Frontal cortex (tissue), 4 donors: ENCODE results near the gene CAMK2N1. TPM values are rescaled to one million over a fixed set of nuclear protein-coding genes. Genes with fewer than 3 reads are reported as not detected.

Experiments
- DNase-seq, 2 donors: peaks; one replicate each; pipeline ENCODE4 v3.0.0; 2012; ENCODE audit warnings: low spot score in 2 of 2
- FAIRE-seq: peaks from 2 replicates; lab custom pipeline; 2012; peaks lifted over from hg19 to GRCh38; lab: Jason Lieb, UNC
- total RNA-seq: library from RNA; depleted of rRNA; stranded (reverse); fragments of >200 nt; gene quantifications from one replicate; pipeline ENCODE4 v1.2.3, GENCODE V29; 2014
- donor health status: control.
- donor health status: control.
- donor health status: control.

CAMK2N1 gene
- total RNA-seq, 1 donor from 2014 or later = 109 TPM

DNA sequence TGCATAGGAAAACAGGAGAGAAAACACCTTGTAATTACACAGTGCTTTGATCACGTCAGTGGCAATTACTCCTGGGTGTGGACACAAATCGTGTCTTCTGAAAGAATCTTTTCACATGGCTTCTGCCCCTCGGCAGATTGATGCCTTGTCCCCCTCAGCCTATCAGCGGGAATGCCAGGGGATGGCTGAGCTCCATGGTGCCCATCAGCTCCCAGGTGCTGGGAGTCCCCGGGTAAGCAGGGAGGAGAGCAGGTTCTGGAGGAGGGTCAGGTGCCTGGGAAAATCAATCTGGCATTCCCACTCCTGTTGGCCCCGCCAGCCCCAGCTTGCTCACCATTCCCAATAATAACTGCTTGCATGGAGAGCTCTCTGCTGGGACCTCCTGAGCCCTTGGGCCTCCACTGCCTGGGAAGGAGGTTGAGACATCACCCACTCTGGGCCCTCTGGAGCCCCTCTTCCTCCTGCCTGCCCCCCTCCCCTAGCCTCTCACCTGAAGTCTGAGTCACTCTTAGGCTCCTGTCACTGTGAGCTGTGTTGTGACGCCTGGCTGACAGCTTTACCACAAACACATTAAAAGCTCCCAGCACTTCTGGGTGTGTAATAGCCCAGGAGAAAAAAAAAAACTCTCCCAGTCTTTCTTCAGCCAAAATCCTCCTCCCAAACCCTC lies 4.9 kb downstream of the CAMK2N1 start:
- FAIRE-seq (no peak), DNase-seq (no peak)

GRCh38 chr1:20480243-20480944 lies 5.6 kb downstream of the CAMK2N1 start:
- DNase-seq (peak in 1 of 2 donors; percentile 72), FAIRE-seq (no peak)

DNA sequence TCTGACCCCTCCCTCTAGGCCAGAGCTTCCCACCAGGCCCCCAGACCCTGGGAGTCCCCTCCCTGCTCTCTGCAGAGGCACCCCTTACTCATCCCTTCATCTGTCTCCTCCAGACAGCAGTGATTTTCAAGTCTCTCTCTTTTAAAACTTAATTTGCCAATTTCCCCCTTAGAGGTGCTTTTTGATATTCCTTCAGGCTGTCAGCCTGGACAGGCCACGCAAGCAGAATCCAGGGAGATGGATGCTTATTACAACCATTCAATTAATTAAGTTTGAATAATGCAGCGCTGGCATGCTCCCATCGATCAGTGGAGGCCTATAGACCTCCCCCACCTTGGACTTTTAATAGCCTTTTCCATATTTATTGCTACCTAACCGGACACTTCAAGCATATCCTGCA lies 6.2 kb downstream of the CAMK2N1 start:
- FAIRE-seq = no peak
- no peak for DNase-seq

- DNase-seq = no peak
- no peak for FAIRE-seq
These were observed 7.9 kb downstream of the CAMK2N1 start for GRCh38 chr1:20478057-20478635.

DNA sequence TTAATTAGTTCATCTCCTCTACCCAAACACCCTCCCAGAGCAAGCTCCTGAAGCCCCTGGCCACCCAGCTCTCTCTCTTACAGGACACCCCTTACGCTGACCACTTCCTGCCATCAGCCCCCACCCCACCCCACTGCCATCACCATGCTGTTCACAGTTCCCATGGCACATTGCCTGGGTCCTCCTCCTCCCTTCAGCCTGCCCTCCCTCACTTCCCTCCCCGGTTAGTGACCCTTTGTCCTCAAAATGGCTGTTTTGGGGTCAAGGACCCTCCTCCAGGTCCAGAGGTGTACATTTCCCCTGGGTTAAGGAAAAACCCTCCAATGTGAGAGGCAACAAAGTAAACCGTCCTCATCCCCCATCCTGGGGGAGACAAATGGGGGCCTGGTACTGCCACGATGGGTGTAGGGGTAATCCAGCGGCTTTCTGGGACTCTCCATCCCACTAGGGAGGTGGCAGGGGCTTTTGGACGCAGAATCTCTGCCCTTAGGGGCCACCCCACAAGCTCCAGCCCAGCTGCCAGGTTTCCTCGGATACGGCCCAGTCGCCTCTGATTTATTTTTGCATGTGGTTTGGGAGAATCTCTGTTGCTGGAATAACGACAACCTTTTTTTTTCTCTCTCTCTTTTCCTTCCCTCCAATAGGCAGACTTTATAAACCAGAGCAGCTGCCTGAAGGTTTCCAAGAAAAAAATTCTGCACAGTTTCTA lies 8.5 kb downstream of the CAMK2N1 start:
- DNase-seq = no peak
- no peak for FAIRE-seq

- DNase-seq = peak in 1 of 2 donors; percentile 56
These were observed 9.6 kb downstream of the CAMK2N1 start for GRCh38 chr1:20476265-20477038.

DNA sequence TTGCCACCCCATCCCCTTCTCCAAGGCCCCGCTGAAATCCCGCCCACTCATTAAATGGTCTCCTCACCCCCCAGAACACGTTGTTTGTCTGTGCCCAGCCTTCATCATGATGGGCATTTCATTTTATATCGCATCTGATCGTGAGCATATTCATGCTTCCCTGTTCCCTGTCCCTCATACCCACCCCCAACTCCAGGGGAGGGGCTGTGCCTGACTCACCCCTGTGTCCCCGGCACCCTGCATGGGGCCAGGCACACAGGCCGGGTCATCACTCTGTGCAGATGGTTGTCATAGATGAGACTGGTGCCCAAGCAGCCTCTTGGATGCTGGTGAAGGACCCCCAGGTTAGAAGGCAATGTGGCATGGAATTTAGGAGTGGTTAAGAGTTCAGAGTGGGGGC lies 11.0 kb downstream of the CAMK2N1 start:
- FAIRE-seq = no peak

More at GRCh38 chr1:20476265-20477038, 9.6 kb downstream of the CAMK2N1 start:
- FAIRE-seq = no peak

DNA sequence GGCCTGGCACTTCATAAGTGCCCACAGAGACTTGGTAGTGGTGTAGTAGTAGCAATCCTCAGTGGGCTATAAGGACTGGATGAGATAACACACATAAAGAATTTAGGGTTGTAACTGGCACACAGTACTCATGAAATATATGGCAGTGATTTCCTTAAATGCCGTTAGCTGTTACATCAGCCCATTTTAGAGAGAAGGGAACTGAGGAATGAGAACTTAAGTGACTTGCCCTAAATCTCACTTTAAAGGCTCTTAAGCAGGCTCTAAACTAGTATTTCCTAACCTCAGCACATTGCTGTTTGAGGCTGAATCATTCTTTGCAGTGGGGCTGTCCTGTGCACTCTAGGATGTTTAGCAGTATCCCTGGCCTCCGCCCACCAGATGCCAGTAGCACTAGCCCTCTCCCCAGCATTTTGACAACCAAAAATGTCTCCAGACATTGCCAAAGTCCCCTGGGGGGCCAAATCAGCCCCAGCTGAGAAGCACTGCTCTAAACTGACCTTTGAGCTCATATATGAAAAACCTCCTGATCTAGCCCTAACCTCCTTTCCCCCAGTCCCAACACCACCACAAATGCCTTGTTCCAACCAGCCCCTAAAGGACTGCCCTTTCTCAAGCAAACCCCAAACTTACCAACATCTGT lies 11.6 kb downstream of the CAMK2N1 start:
- DNase-seq (no peak), FAIRE-seq (no peak)

More for the DNA sequence above, 11.0 kb downstream of the CAMK2N1 start:
- DNase-seq = no peak

GRCh38 chr1:20473894-20474293 lies 12.1 kb downstream of the CAMK2N1 start:
- DNase-seq = no peak

GRCh38 chr1:20472860-20473711 lies 12.9 kb downstream of the CAMK2N1 start:
- no peak for DNase-seq
- no peak for FAIRE-seq

More at GRCh38 chr1:20473894-20474293, 12.1 kb downstream of the CAMK2N1 start:
- FAIRE-seq = no peak

GRCh38 chr1:20472121-20472520 lies 13.9 kb downstream of the CAMK2N1 start:
- DNase-seq = no peak
- no peak for FAIRE-seq

DNA sequence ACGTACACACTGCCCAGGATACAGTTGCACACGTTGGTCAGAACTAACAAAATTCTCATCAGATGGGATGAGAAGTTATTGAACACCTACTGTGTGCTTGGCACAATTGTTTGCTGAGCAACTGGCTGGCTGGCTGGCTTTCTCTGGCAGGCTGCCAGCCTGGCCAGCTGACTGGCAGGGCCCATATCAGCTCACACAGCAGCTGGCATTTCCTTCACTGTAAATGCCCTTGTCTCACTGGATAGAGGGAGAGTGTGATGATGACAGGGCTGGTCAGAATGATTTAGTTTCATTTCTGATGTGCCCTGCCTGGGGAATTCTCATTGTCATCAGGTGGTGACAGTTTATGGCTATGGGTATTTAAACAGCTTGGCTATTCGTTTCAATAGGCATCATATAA lies 15.8 kb downstream of the CAMK2N1 start:
- no peak for FAIRE-seq

DNA sequence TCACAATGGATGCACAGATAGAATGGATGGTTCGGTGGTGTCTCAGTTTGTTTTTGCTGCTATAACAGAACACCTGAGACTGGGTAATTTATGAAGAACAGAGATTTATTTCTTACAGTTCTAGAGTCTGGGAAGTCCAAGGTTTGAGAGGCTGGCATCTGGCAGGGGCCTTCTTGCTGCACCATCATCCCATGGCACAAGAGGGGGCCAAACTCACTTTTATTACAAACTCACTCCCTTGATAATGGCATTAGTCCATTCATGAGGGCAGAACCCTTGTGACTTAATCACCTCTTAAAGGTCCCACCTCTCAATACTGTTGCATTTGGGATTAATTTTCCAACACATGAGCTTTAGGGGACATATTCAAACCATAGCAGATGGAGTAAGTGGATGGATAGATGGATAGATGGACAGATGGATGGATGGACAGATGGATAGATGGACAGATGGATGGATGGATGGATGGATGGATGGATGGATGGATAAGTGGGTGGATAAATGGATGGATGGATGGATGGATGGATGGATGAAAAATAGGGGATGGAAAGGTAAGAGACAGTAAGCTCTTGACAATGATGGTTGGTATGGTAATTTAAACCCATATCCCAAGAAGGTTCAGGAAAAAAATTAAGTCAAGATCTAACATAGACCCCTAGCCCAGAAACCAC lies 16.5 kb downstream of the CAMK2N1 start:
- no peak for FAIRE-seq
- no peak for DNase-seq

More for the DNA sequence above, 15.8 kb downstream of the CAMK2N1 start:
- no peak for DNase-seq

DNA sequence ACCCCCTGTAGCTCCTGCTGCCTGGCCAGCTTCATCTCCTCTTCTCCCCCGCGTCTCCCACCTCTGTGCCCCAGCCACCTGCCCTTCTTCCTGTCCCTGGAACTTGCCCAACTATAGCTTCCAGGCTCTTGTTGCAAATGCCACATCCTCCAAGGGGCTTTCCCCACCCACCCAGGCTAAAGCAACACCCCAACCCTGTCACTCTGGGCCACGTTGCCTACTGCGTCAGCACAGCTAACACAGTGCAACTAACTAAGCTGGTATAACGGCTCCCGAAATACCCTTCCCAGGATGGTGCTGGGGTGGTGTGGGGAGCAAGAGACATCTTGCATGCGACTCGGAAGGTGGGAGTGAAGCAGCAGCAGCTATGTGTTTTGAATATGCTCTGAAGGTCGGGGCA lies 19.7 kb downstream of the CAMK2N1 start:
- DNase-seq (no peak), FAIRE-seq (no peak)

- FAIRE-seq = no peak
- no peak for DNase-seq
These were observed 20.8 kb downstream of the CAMK2N1 start for GRCh38 chr1:20465187-20465586.

DNA sequence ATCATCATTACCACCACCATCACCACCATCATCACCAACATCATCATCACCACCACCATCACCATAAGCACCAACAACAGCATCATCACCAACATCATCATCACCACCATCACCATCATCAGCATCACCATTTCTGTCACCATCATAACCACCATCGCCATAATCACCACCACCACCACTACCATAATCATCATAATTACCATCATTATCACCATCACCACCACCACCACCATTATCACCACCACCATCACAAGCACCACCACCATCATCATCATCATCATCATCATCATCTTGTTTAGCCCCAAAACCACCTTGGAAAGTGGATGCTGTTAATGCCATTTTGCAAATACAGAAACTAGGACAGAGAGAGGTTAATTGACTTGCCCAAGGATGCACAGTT lies 22.5 kb downstream of the CAMK2N1 start:
- FAIRE-seq (no peak), DNase-seq (no peak)

GRCh38 chr1:20462397-20462796 lies 23.6 kb downstream of the CAMK2N1 start:
- no peak for DNase-seq
- no peak for FAIRE-seq

GRCh38 chr1:20458717-20459116 lies 27.3 kb downstream of the CAMK2N1 start:
- FAIRE-seq = no peak

More at GRCh38 chr1:20458717-20459116, 27.3 kb downstream of the CAMK2N1 start:
- DNase-seq = no peak
